Peyer's patch (tissue), 4 donors: ENCODE data around the gene DRD4. TPM values are rescaled to one million over a fixed set of nuclear protein-coding genes. Genes with fewer than 3 reads are reported as not detected.

Experiments used
- DNase-seq, 3 donors: peaks; one replicate each; pipeline ENCODE4 v3.0.0-alpha.2; 2017 to 2019
- H3K27ac ChIP-seq, 4 donors: fragments of 200-600 bp; sonication (generic); one replicate each; pipeline ENCODE4 v1.5.1; 2016 to 2019
- H3K27me3 ChIP-seq, 2 donors: fragments of 200-600 bp; sonication (generic); one replicate each; pipeline ENCODE4 v1.5.1; 2019
- H3K36me3 ChIP-seq, 3 donors: fragments of 200-600 bp; sonication (generic); one replicate each; pipeline ENCODE4 v1.5.1; 2016 to 2019
- H3K4me1 ChIP-seq, 4 donors: fragments of 200-600 bp; sonication (generic); one replicate each; pipeline ENCODE4 v1.5.1; 2016 to 2019
- H3K4me3 ChIP-seq, 4 donors: fragments of 200-600 bp; sonication (generic); 1 replicate in 3 of 4; 2 replicates in 1 of 4; pipeline ENCODE4 v1.5.1; 2016 to 2019; ENCODE audit warnings: mild to moderate bottlenecking in 1 of 4
- H3K9me3 ChIP-seq, 4 donors: fragments of 200-600 bp; sonication (generic); one replicate each; pipeline ENCODE4 v1.5.1; 2016 to 2019; ENCODE audit warnings: mild to moderate bottlenecking in 1 of 4
- CTCF ChIP-seq, 6 experiments: fragments of 450-650 bp in 4 of 6; fragments of 200-600 bp in 2 of 6; sonication (generic) in 1 of 6; IDR thresholded peaks; one replicate each; pipeline ENCODE4 v1.5.1; 2017 to 2019; ENCODE audit warnings: antibody characterized with exemption in 6 of 6, mild to moderate bottlenecking in 3 of 6, moderate library complexity in 1 of 6
- POLR2A ChIP-seq, 2 donors: fragments of 450-650 bp; IDR thresholded peaks; one replicate each; pipeline ENCODE4 v1.5.1; 2017; ENCODE audit warnings: antibody characterized with exemption in 2 of 2, mild to moderate bottlenecking in 2 of 2, moderate library complexity in 2 of 2
- total RNA-seq, 4 donors: library from RNA; depleted of rRNA; stranded (reverse); fragments of >200 nt; gene quantifications; one replicate each; pipeline ENCODE4 v1.1.0, GENCODE V29; 2016

Gene DRD4
- total RNA-seq, 4 donors from 2014 or later = 1.6 to 3.0 TPM; not detected in 2

- Histone ChIP-seq H3K4me3 (no peak overlapping the region), H3K27ac (no peak overlapping the region), H3K36me3 (no peaks in the 10 kb centered on the region), H3K27me3 (no peaks in the 10 kb centered on the region), H3K9me3 (no peaks in the 10 kb centered on the region), H3K4me1 (peaks cover 5 to 15% (median 8%) of the 10 kb centered on the region in 4 donors)
- peak in 1 of 3 donors; percentile 21 for DNase-seq
- TF ChIP-seq POLR2A (IDR thresholded peaks at IDR 0.05) (no peak), CTCF (IDR thresholded peaks at IDR 0.05) (no peak)
Observed at GRCh38 chr11:629237-629583, 7.9 kb upstream of the DRD4 start.

GRCh38 chr11:630871-631270 is 6.2 kb upstream of the DRD4 start:
- Histone ChIP-seq H3K27ac (no peak overlapping the region), H3K4me3 (no peak overlapping the region), H3K9me3 (no peaks in the 10 kb centered on the region), H3K27me3 (no peaks in the 10 kb centered on the region), H3K4me1 (peaks cover 5 to 10% (median 8%) of the 10 kb centered on the region in 4 donors), H3K36me3 (no peaks in the 10 kb centered on the region)
- DNase-seq = no peak
- no peak for TF ChIP-seq CTCF (IDR thresholded peaks at IDR 0.05)
- no peak for TF ChIP-seq POLR2A (IDR thresholded peaks at IDR 0.05)

GRCh38 chr11:635945-636510 is 1.0 kb upstream of the DRD4 start:
- Histone ChIP-seq H3K9me3 (no peaks in the 10 kb centered on the region), H3K36me3 (no peaks in the 10 kb centered on the region), H3K4me1 (peaks cover 0 to 20% (median 11%) of the 10 kb centered on the region in 4 donors), H3K4me3 (no peak overlapping the region), H3K27me3 (peaks cover 0 to 10% of the 10 kb centered on the region in 2 donors), H3K27ac (no peak overlapping the region)
- TF ChIP-seq POLR2A (IDR thresholded peaks at IDR 0.05) = no peak
- TF ChIP-seq CTCF (IDR thresholded peaks at IDR 0.05) = no peak
- peak in 1 of 3 donors; percentile 26 for DNase-seq

GRCh38 chr11:637333-637592 is 194 bp downstream of the DRD4 start:
- H3K9me3 ChIP-seq = no peaks in the 10 kb centered on the region
- H3K36me3 ChIP-seq = no peaks in the 10 kb centered on the region
- H3K27ac ChIP-seq = no peak overlapping the region
- TF ChIP-seq CTCF (IDR thresholded peaks at IDR 0.05) = no peak
- TF ChIP-seq POLR2A (IDR thresholded peaks at IDR 0.05) = no peak
- peak overlapping the region in 3 of 4 donors; percentile 31 to 46 (median 35) for H3K4me3 ChIP-seq
- DNase-seq = no peak
- peaks cover 0 to 10% of the 10 kb centered on the region in 2 donors for H3K27me3 ChIP-seq
- H3K4me1 ChIP-seq = peaks cover 0 to 20% (median 11%) of the 10 kb centered on the region in 4 donors

GRCh38 chr11:637593-638521 is 788 bp downstream of the DRD4 start:
- TF ChIP-seq POLR2A (IDR thresholded peaks at IDR 0.05) (no peak), CTCF (IDR thresholded peaks at IDR 0.05) (no peak)
- Histone ChIP-seq H3K27ac (no peak overlapping the region), H3K9me3 (no peaks in the 10 kb centered on the region), H3K27me3 (peaks cover 0 to 10% of the 10 kb centered on the region in 2 donors), H3K36me3 (no peaks in the 10 kb centered on the region), H3K4me1 (peaks cover 0 to 20% (median 11%) of the 10 kb centered on the region in 4 donors), H3K4me3 (peak overlapping the region in 2 of 4 donors; percentile 35 to 46)
- DNase-seq = no peak
